HG03025 (cell line): ENCODE results near the gene RFTN1.
"Not testable (repeated sequence)": the region's sequence is repeated elsewhere in the genome, so short reads cannot be mapped to it uniquely, and the experiment has no call there.

Source experiments
- ATAC-seq: cut with Tn5 transposase; IDR thresholded peaks from one replicate; pipeline ENCODE4 v1.9.1; 2021; ENCODE audit warnings: mild to moderate bottlenecking, moderate library complexity; ENCODE audit not compliant: unreplicated experiment, low FRiP score

Gene RFTN1

GRCh38 chr3:16490062-16490619 lies 23.4 kb downstream of the RFTN1 start:
- ATAC-seq: no peak

GRCh38 chr3:16489326-16490061 lies 24.0 kb downstream of the RFTN1 start:
- not testable (repeated sequence) for ATAC-seq

- no peak for ATAC-seq
These were observed 24.9 kb downstream of the RFTN1 start for GRCh38 chr3:16488637-16489036.

- no peak for ATAC-seq
These were observed 25.9 kb downstream of the RFTN1 start for GRCh38 chr3:16487511-16488175.

GRCh38 chr3:16486951-16487480 lies 26.5 kb downstream of the RFTN1 start:
- ATAC-seq: no peak

- ATAC-seq: no peak
These were observed 27.3 kb downstream of the RFTN1 start for GRCh38 chr3:16486201-16486600.

GRCh38 chr3:16485395-16485992 lies 28.0 kb downstream of the RFTN1 start:
- ATAC-seq: no peak

GRCh38 chr3:16484984-16485383 lies 28.5 kb downstream of the RFTN1 start:
- ATAC-seq: no peak

- ATAC-seq: no peak
These were observed 29.3 kb downstream of the RFTN1 start for GRCh38 chr3:16484216-16484615.

GRCh38 chr3:16482770-16483531 lies 30.5 kb downstream of the RFTN1 start:
- peak; percentile 66 for ATAC-seq

- peak; percentile 21 for ATAC-seq
These were observed 31.2 kb downstream of the RFTN1 start for GRCh38 chr3:16482194-16482769.

GRCh38 chr3:16481546-16481897 lies 32.0 kb downstream of the RFTN1 start:
- no peak for ATAC-seq

- ATAC-seq: no peak
These were observed 32.5 kb downstream of the RFTN1 start for GRCh38 chr3:16480861-16481545.

GRCh38 chr3:16478516-16478915 lies 35.0 kb downstream of the RFTN1 start:
- no peak for ATAC-seq

- no peak for ATAC-seq
These were observed 36.0 kb downstream of the RFTN1 start for GRCh38 chr3:16477521-16477920.

GRCh38 chr3:16477056-16477455 lies 36.4 kb downstream of the RFTN1 start:
- ATAC-seq: no peak

- no peak for ATAC-seq
These were observed 36.9 kb downstream of the RFTN1 start for GRCh38 chr3:16476636-16477035.

GRCh38 chr3:16475766-16476165 lies 37.7 kb downstream of the RFTN1 start:
- no peak for ATAC-seq

- no peak for ATAC-seq
These were observed 38.6 kb downstream of the RFTN1 start for GRCh38 chr3:16474920-16475319.

- no peak for ATAC-seq
These were observed 39.3 kb downstream of the RFTN1 start for GRCh38 chr3:16474216-16474615.
